Activated naive CD4-positive, alpha-beta T cell treated with anti-CD3 and anti-CD28 coated beads, Interleukin-2, amount 50 U/mL, for 16 hours (primary cell): ENCODE data around the gene VPS11.

Source experiments
- DNase-seq: peaks from one replicate; pipeline ENCODE4 v3.0.0-alpha.2; 2020

VPS11 gene

GRCh38 chr11:119106564-119107537 is 39.2 kb downstream of the VPS11 start, which contains the start of gene C2CD2L:
TSS of gene C2CD2L (plus strand) at chr11:119107344. CDS start at chr11:119107742, 398 bp downstream.
- DNase-seq: peak; percentile 90

GRCh38 chr11:119107538-119108145 is 40.0 kb downstream of the VPS11 start:
- no peak for DNase-seq

- peak; percentile 27 for DNase-seq
These were observed 40.7 kb downstream of the VPS11 start for GRCh38 chr11:119108146-119108856.

GRCh38 chr11:119108857-119109221 is 41.2 kb downstream of the VPS11 start:
- DNase-seq: no peak

- DNase-seq: no peak
These were observed 42.2 kb downstream of the VPS11 start for GRCh38 chr11:119109843-119110242.

GRCh38 chr11:119110439-119110838 is 42.8 kb downstream of the VPS11 start:
- DNase-seq: no peak

GRCh38 chr11:119111361-119111925 is 43.8 kb downstream of the VPS11 start:
- DNase-seq: no peak

GRCh38 chr11:119112314-119113020 is 44.8 kb downstream of the VPS11 start:
- DNase-seq: no peak

- no peak for DNase-seq
These were observed 46.1 kb downstream of the VPS11 start for GRCh38 chr11:119113716-119114115.

- no peak for DNase-seq
These were observed 46.7 kb downstream of the VPS11 start for GRCh38 chr11:119114351-119114750.

- peak; percentile 34 for DNase-seq
These were observed 48.0 kb downstream of the VPS11 start for GRCh38 chr11:119115484-119116234.

- DNase-seq: no peak
These were observed 48.6 kb downstream of the VPS11 start for GRCh38 chr11:119116235-119116594.

- DNase-seq: no peak
These were observed 49.0 kb downstream of the VPS11 start for GRCh38 chr11:119116601-119117000.

GRCh38 chr11:119117004-119117706 is 49.5 kb downstream of the VPS11 start:
- no peak for DNase-seq

GRCh38 chr11:119118227-119118626 is 50.6 kb downstream of the VPS11 start:
- DNase-seq: no peak

GRCh38 chr11:119118946-119119345 is 51.3 kb downstream of the VPS11 start:
- no peak for DNase-seq

GRCh38 chr11:119120639-119121007 is 53.0 kb downstream of the VPS11 start:
- no peak for DNase-seq

GRCh38 chr11:119121008-119121810 is 53.6 kb downstream of the VPS11 start, which contains the start of gene HINFP:
TSS of gene HINFP (plus strand) at chr11:119121580. CDS start at chr11:119126945, 5,365 bp downstream.
- DNase-seq: peak; percentile 100

- DNase-seq: no peak
These were observed 54.1 kb downstream of the VPS11 start for GRCh38 chr11:119121811-119122124.

GRCh38 chr11:119125821-119126220 is 58.2 kb downstream of the VPS11 start:
- no peak for DNase-seq
